PC-3 (cell line): ENCODE measurements around the gene NTN1. TPM values are rescaled to one million over a fixed set of nuclear protein-coding genes. Genes with fewer than 3 reads are reported as not detected.

Source experiments
- ATAC-seq: fragments of 200-7000 bp; cut with Tn5 transposase; 2 replicates; pipeline ENCODE4 v1.9.1; 2020; ENCODE audit warnings: mild to moderate bottlenecking, moderate library complexity
- BruUV-seq: library from RNA; stranded (reverse); fragments of 400-500 nt; replicated peaks from 2 replicates; lab custom pipeline; 2021; lab: Mats Ljungman, UMichigan
- CTCF ChIA-PET: fragments of 300-600 bp; sonication (Branson Sonifier 250); formaldehyde crosslinking; loops from one replicate; lab custom pipeline; 2022; ENCODE audit warnings: antibody characterized with exemption; lab: Charles Lee
- POLR2A ChIA-PET: fragments of 300-600 bp; sonication (Branson Sonifier 250); formaldehyde crosslinking; loops from one replicate; lab custom pipeline; 2022; ENCODE audit warnings: antibody characterized with exemption; ENCODE audit not compliant: unreplicated experiment; lab: Charles Lee
- DNase-seq: peaks from one replicate; pipeline ENCODE4 v3.0.0-alpha.2; 2015
- H2AFZ ChIP-seq: fragments of 300-600 bp; sonication (generic); 2 replicates; pipeline ENCODE4 v1.6.0; 2016; ENCODE audit warnings: antibody characterized with exemption, low read length
- H3F3A ChIP-seq: fragments of 300-600 bp; sonication (generic); one replicate; pipeline ENCODE4 v1.6.0; 2017; ENCODE audit warnings: antibody characterized with exemption, low read length, control low read depth, mild to moderate bottlenecking; ENCODE audit not compliant: unreplicated experiment
- H3K27ac ChIP-seq: fragments of 300-600 bp; sonication (generic); 2 replicates; pipeline ENCODE4 v1.5.1; 2016; ENCODE audit warnings: mild to moderate bottlenecking, low read length
- H3K27me3 ChIP-seq: fragments of 300-600 bp; sonication (generic); 2 replicates; pipeline ENCODE4 v1.6.1; 2016; ENCODE audit warnings: low read length, mixed read lengths
- H3K36me3 ChIP-seq: fragments of 300-600 bp; sonication (generic); 2 replicates; pipeline ENCODE4 v1.6.1; 2016; ENCODE audit warnings: low read depth, mixed run types, low read length, mixed read lengths
- H3K4me1 ChIP-seq: fragments of 300-600 bp; sonication (generic); 2 replicates; pipeline ENCODE4 v1.5.1; 2016; ENCODE audit warnings: low read length; ENCODE audit not compliant: insufficient read depth
- H3K4me2 ChIP-seq: fragments of 300-600 bp; sonication (generic); 2 replicates; pipeline ENCODE4 v1.6.0; 2016; ENCODE audit warnings: low read length
- H3K4me3 ChIP-seq: fragments of 300-600 bp; sonication (generic); 2 replicates; pipeline ENCODE4 v1.5.1; 2016; ENCODE audit warnings: mild to moderate bottlenecking, low read length, mixed read lengths
- H3K79me2 ChIP-seq: fragments of 300-600 bp; sonication (generic); 2 replicates; pipeline ENCODE4 v1.6.1; 2017; ENCODE audit warnings: low read length, mixed read lengths
- H3K9ac ChIP-seq: fragments of 300-600 bp; sonication (generic); 2 replicates; pipeline ENCODE4 v1.6.0; 2016; ENCODE audit warnings: mild to moderate bottlenecking, low read length
- H3K9me2 ChIP-seq: fragments of 300-600 bp; sonication (generic); replicated peaks from 2 replicates; pipeline ENCODE4 v1.6.1; 2016; ENCODE audit warnings: mixed run types, low read length, mixed read lengths
- H3K9me3 ChIP-seq: fragments of 300-600 bp; sonication (generic); 2 replicates; pipeline ENCODE4 v1.6.1; 2016; ENCODE audit warnings: low read length, mixed read lengths
- H4K20me1 ChIP-seq: fragments of 300-600 bp; sonication (generic); 2 replicates; pipeline ENCODE4 v1.6.1; 2016; ENCODE audit warnings: low read length, mixed read lengths
- CTCF ChIP-seq: fragments of 300-600 bp; sonication (generic); conservative IDR thresholded peaks from 2 replicates; pipeline ENCODE4 v1.5.1; 2017; ENCODE audit warnings: antibody characterized with exemption, low read depth, mild to moderate bottlenecking, low read length
- EZH2 ChIP-seq: fragments of 300-600 bp; sonication (generic); IDR thresholded peaks from one replicate; pipeline ENCODE4 v1.6.1; 2017; ENCODE audit warnings: antibody characterized with exemption, mild to moderate bottlenecking, low read length; ENCODE audit not compliant: unreplicated experiment
- EZH2phosphoT487 ChIP-seq: fragments of 300-600 bp; sonication (generic); IDR thresholded peaks from 2 replicates; pipeline ENCODE4 v1.6.1; 2018; ENCODE audit warnings: mild to moderate bottlenecking, antibody characterized with exemption, low read length, borderline replicate concordance
- intact Hi-C: fragments of 100-400 bp; cut with micrococcal nuclease; formaldehyde crosslinking; loops from 2 replicates; pipeline ENCODE4 v1.9.0; 2023
- total RNA-seq: library from RNA; depleted of rRNA; stranded (reverse); fragments of >200 nt; gene quantifications from 2 replicates; pipeline ENCODE4 v1.2.3, GENCODE V29; 2014

Gene NTN1
- total RNA-seq, 1 experiment from 2014 or later, result 0.22 TPM

- no TSS peak for BruUV-seq
- no peaks in the 10 kb centered on the region for H4K20me1 ChIP-seq
- H3K27ac ChIP-seq, result no peak overlapping the region
- no peaks in the 10 kb centered on the region; the same call in 1 of the 2 replicates for H3K27me3 ChIP-seq
- ChIA-PET POLR2A (no interaction called here), CTCF (no interaction called here)
- no peaks in the 10 kb centered on the region for H3F3A ChIP-seq
- H3K4me3 ChIP-seq, result no peak overlapping the region
- no peaks in the 10 kb centered on the region for H3K9me2 ChIP-seq
- intact Hi-C loops, result no loop called here
- no peaks in the 10 kb centered on the region for H3K9me3 ChIP-seq
- H3K9ac ChIP-seq, result no peak overlapping the region
- TF ChIP-seq EZH2phosphoT487 (no peak), CTCF (no peak), EZH2 (no peak)
- DNase-seq (no peak), ATAC-seq (no peak)
- no peak overlapping the region for H2AFZ ChIP-seq
- H3K4me2 ChIP-seq, result no peak overlapping the region
- no peaks in the 10 kb centered on the region for H3K36me3 ChIP-seq
- no peaks in the 10 kb centered on the region for H3K4me1 ChIP-seq
- no peaks in the 10 kb centered on the region for H3K79me2 ChIP-seq
Observed at GRCh38 chr17:9166788-9167187, 145.5 kb downstream of the NTN1 start.

GRCh38 chr17:9167379-9167778 is 146.1 kb downstream of the NTN1 start:
- DNase-seq (no peak), ATAC-seq (no peak)
- CTCF ChIA-PET, result no interaction called here
- no peak overlapping the region for H3K27ac ChIP-seq
- H3K4me3 ChIP-seq, result no peak overlapping the region
- no TSS peak for BruUV-seq
- no peak overlapping the region for H2AFZ ChIP-seq
- no peaks in the 10 kb centered on the region; the same call in 1 of the 2 replicates for H3K27me3 ChIP-seq
- intact Hi-C loops, result no loop called here
- no peaks in the 10 kb centered on the region for H3K9me3 ChIP-seq
- no peak overlapping the region for H3K4me2 ChIP-seq
- H4K20me1 ChIP-seq, result no peaks in the 10 kb centered on the region
- H3K9me2 ChIP-seq, result no peaks in the 10 kb centered on the region
- no peaks in the 10 kb centered on the region for H3K79me2 ChIP-seq
- no peaks in the 10 kb centered on the region for H3K36me3 ChIP-seq
- H3K4me1 ChIP-seq, result no peaks in the 10 kb centered on the region
- no peaks in the 10 kb centered on the region for H3F3A ChIP-seq
- TF ChIP-seq EZH2phosphoT487 (no peak), EZH2 (no peak)
- H3K9ac ChIP-seq, result no peak overlapping the region
- POLR2A ChIA-PET, result no interaction called here

- Histone ChIP-seq H2AFZ (no peak overlapping the region), H3K36me3 (no peaks in the 10 kb centered on the region), H3K9ac (no peak overlapping the region), H3K4me2 (no peak overlapping the region), H3F3A (no peaks in the 10 kb centered on the region), H3K9me2 (no peaks in the 10 kb centered on the region), H3K9me3 (no peaks in the 10 kb centered on the region), H4K20me1 (no peaks in the 10 kb centered on the region), H3K27me3 (no peaks in the 10 kb centered on the region; the same call in 1 of the 2 replicates), H3K4me3 (no peak overlapping the region), H3K27ac (no peak overlapping the region), H3K4me1 (no peaks in the 10 kb centered on the region), H3K79me2 (no peaks in the 10 kb centered on the region)
- ATAC-seq (no peak), DNase-seq (peak; percentile 15)
- BruUV-seq, result no TSS peak
- TF ChIP-seq EZH2, result no peak
- TF ChIP-seq CTCF, result no peak
- TF ChIP-seq EZH2phosphoT487, result no peak
- ChIA-PET CTCF (no interaction called here), POLR2A (no interaction called here)
- intact Hi-C loops, result no loop called here
Observed at GRCh38 chr17:9169116-9169515, 147.8 kb downstream of the NTN1 start.
